ENCODE data around the gene PTPRJ.
A peak's percentile ranks its signal among the peaks of the same experiment; 100 is the strongest.
"Not testable (repeated sequence)": the region's sequence is repeated elsewhere in the genome, so short reads cannot be mapped to it uniquely, and the experiment has no call there.

PTPRJ gene

GRCh38 chr11:48123934-48124755, 143.8 kb downstream of the PTPRJ start:
- no peak for DNase-seq

GRCh38 chr11:48124880-48125279, 144.5 kb downstream of the PTPRJ start:
- no peak for DNase-seq

GRCh38 chr11:48125866-48126265, 145.5 kb downstream of the PTPRJ start:
- DNase-seq, result no peak

DNA sequence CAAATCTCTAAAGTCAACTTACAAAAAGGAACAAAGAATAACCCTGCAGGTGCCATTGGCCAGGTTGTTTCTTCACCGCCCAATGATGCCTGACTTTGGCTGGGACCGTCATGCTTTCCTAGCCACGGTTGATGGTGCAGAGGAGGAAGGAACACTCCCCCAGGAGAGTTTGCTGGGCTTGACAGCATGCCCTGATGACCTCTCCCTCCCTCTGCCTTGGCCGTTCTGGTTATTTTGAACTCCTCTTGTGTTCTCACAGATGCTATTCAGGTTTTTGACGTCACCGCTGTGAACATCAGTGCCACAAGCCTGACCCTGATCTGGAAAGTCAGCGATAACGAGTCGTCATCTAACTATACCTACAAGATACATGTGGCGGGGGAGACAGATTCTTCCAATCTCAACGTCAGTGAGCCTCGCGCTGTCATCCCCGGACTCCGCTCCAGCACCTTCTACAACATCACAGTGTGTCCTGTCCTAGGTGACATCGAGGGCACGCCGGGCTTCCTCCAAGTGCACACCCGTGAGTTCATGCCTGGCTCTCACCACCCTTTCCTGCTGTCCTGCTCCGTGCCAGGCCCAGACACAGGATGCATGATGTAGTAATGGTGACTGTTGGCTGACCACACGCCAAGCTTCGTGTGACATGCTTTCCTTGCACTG, 147.3 kb downstream of the PTPRJ start:
- DNase-seq, result no peak

GRCh38 chr11:48129697-48130395, 149.5 kb downstream of the PTPRJ start:
- DNase-seq, result peak; percentile 11

- no peak for DNase-seq
Measured at GRCh38 chr11:48134221-48134922, 154.0 kb downstream of the PTPRJ start.

GRCh38 chr11:48138222-48138621, 157.9 kb downstream of the PTPRJ start:
- no peak for DNase-seq

GRCh38 chr11:48139896-48140295, 159.5 kb downstream of the PTPRJ start:
- not testable (repeated sequence) for DNase-seq

DNA sequence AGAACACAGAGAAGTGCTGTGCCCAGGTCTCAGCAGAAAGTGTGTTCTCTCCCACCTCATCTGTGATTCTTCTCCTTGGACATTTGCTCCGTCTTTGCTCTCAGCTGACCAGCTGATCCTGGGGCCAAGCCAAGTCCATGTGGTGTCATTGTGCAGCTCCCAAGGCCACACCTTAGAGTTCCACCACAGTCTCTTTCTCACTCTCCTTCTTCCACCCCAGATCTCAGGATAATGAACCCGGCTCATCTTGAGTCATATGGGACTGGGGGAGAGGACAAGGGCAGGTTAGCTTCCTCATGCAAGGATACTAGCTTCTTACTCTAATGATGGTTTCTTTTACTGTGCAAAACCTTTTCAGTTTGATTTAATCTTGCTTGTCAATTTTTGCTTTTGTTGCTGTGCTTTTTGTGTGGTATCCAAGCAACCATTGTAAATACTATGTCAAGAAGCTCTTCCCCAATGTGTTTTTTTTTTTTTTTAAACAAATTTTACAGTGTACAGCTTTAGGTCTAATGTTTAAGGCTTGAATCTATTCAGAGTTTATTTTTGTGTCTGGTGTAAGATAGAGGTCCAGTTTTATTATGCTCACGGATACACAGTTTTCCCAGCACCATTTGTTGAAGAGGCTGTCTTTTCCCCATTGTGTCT, 161.2 kb downstream of the PTPRJ start:
- DNase-seq, result no peak

DNA sequence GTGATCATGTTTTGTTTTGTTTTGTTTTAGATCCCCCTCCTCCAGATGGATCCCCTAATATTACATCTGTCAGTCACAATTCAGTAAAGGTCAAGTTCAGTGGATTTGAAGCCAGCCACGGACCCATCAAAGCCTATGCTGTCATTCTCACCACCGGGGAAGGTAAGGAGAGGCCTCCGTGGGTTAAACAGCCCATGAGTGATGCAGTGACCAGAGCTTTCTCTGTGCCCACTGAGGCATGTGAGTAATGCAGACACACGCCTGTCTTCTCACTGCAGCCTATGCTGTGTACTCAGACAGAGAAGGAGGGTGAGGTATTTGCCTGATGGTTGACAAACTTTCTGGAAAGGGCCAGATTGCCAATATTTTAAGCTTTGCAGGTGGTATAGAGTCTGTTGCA, 162.5 kb downstream of the PTPRJ start:
- no peak for DNase-seq

- DNase-seq, result no peak
Measured at GRCh38 chr11:48148749-48149148, 168.4 kb downstream of the PTPRJ start.

DNA sequence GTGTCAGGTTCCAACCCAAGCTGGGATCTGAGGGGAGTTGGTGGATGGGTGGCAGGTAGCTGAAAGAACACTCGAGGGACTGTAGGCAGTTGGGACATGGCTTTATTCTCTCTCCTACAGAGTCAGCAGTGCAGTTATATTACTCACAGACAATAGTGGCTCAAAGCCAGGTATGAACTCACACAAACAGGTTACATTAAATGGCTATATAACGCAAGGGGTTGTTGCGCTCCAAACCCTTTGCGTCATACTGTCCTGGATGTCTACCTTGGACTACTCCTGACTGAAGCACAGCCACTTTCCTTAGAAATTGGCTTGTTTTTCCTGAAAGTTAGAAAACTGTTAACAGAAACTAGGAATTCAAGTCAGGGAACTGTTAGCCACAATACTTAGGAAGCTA, 169.9 kb downstream of the PTPRJ start:
- DNase-seq, result no peak

DNA sequence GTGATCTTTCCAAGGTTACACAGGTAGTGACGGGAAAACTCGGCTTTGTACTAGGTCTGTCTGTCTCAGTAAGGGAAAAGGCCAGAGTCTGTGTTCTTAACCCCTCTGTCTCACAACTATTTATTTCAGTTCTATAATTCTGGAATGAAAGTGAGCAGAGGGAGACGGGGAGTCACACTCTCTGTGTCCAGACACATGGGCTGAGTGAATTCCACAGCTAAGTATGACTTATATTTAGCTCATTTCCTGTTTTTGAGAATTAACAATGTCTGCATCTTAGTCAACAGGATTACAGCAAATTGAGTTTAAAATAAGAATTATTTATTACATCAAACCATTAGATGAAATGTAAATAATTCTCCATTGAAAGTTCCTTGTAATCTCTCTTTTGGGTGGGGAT, 173.8 kb downstream of the PTPRJ start:
- no peak for DNase-seq

DNA sequence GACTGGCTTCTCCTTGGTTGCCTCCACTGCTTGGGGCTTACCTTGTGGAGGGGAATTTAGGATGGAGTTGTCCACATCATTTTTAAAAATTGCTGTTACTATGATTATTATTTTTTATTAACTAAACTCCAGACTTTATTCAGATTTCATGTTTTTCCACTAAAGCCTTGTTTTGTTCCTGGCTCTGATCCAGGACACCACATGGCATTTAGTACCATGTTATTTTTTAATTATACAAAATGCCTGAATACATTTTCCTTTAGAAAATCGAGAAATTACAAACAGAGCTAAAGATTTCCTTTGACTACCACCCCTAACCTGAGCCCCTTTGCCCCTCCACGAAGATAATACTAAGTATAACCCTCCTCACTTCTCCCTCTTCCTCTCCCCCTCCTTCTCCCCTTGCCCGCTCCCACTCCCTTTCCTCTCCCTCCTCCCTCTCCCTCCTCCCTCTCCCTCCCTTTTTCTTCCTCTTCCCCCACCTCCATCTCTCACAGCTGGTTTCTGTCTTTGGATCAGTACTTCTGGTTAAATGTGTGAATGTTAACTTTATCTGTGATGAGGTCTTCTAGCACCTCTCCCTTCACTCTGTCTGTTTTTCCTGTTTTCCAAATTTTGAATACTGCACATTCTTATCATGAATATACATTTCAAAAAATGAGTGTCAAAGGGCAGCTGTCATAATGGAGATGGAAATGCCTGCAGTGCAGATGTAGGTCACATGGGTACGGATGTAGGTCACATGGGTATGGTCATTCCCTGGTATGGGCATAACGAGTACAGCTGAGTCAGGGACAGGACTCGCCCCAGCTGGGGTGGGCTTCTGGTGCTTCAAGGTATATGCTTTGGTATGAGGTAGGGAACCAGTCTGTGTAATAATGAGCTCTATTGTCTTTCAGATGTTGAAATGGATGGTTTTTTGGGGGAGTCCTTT, 181.9 kb downstream of the PTPRJ start:
- DNase-seq, result no peak

DNA sequence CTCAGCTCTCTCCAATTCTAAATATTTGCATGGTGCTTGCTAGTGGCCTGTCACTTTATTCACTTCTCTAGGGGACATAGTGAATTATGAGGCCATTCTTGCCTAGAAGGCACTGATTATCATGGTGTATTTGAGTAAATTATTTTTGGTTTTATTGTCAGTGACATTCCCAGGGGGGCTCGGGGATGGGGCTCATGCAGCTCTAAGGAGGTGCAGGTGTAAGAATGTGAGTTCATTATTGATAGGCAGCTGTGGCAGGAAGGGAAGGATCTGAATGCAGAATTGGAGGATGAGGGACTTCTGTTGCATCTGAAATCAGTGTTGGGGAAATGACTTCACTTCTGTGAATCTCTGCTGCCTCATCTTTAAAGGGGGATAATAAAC, 182.5 kb downstream of the PTPRJ start:
- no peak for DNase-seq

- DNase-seq, result no peak
Measured at GRCh38 chr11:48163360-48164100, 183.2 kb downstream of the PTPRJ start.

- no peak for DNase-seq
Measured at GRCh38 chr11:48164836-48165235, 184.5 kb downstream of the PTPRJ start.

- no peak for DNase-seq
Measured at GRCh38 chr11:48165426-48165825, 185.1 kb downstream of the PTPRJ start.

GRCh38 chr11:48167380-48167779, 187.0 kb downstream of the PTPRJ start:
- DNase-seq, result no peak

- DNase-seq, result no peak
Measured at GRCh38 chr11:48168815-48169214, 188.5 kb downstream of the PTPRJ start.

DNA sequence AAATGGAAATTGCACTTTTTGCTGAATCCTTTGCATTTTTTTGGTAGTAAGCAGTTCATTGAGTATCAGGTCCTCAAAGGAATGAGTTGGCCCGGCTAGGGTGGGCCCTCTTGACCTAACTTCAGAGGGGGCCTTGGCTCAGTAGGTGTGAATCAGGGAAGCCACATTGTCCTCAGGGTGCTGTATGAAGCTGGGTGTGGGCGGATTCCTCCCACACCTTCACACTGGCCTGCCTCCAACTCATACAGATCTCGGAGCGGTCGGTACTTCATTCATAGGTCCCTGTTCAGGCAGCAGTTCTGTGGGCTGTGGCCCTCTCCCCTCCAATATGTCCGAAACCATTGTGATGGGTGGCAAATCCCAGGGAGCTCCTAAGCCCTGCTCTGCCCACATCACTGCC, 188.9 kb downstream of the PTPRJ start:
- DNase-seq, result no peak
